Transverse colon (tissue), 4 donors: ENCODE results near the gene GRIN2C.

ENCODE experiments used
- POLR2A ChIP-seq: fragments of 450-650 bp; IDR thresholded peaks from one replicate; pipeline ENCODE4 v1.6.1; 2016; ENCODE audit warnings: antibody characterized with exemption, mild to moderate bottlenecking, moderate library complexity
- POLR2AphosphoS5 ChIP-seq, 3 donors: sonication (generic); formaldehyde crosslinking; IDR thresholded peaks; one replicate each; pipeline ENCODE4 v1.6.1; 2016; ENCODE audit warnings: antibody characterized with exemption in 3 of 3
- TF ChIP-seq, protein P1 (sequence below), 5 experiments: fragments of 200-600 bp in 3 of 5; fragments of 450-650 bp in 2 of 5; sonication (generic) in 3 of 5; IDR thresholded peaks; 1 replicate in 2 of 5; 2 replicates in 3 of 5; pipeline ENCODE4 v1.5.1; 2016 to 2017; ENCODE audit warnings: antibody characterized with exemption in 5 of 5, inconsistent platforms in 3 of 5, mild to moderate bottlenecking in 2 of 5, moderate library complexity in 1 of 5

DNA sequence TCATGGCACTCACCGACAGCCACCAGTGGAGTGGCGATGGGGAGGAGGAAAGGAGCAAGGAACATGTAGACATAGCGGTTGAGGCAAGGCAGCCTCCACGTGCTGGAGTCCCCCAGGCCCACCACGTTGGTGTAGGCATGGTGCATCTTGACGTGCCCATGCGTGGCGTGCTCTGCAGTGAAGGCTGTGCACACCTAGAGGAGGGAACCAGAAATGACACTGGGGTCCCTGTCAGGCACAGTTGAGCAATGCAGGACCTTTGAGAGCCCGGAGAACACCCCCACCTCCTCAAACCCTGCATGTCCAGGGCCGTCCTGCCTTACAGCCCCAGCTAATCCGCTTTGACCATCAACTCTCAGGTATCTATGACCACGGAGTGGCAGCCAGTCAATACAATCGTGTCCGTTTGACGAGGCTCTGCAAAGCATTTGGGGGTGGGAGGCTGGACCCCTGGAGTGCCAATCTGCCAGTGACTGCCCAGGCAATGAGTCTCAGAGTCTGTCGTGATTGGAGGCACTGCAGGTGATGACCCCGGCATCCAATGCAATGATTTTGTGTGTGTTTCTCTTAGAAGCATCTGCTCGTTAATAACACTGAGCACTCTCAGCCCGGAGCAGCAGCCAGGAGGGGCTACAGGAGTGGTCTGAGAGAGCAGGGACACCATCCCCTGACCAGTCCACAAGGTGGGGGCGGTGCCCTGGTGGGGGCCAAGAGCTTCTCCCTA is 23.0 kb upstream of the GRIN2C start:
- TF ChIP-seq, protein P1, sequence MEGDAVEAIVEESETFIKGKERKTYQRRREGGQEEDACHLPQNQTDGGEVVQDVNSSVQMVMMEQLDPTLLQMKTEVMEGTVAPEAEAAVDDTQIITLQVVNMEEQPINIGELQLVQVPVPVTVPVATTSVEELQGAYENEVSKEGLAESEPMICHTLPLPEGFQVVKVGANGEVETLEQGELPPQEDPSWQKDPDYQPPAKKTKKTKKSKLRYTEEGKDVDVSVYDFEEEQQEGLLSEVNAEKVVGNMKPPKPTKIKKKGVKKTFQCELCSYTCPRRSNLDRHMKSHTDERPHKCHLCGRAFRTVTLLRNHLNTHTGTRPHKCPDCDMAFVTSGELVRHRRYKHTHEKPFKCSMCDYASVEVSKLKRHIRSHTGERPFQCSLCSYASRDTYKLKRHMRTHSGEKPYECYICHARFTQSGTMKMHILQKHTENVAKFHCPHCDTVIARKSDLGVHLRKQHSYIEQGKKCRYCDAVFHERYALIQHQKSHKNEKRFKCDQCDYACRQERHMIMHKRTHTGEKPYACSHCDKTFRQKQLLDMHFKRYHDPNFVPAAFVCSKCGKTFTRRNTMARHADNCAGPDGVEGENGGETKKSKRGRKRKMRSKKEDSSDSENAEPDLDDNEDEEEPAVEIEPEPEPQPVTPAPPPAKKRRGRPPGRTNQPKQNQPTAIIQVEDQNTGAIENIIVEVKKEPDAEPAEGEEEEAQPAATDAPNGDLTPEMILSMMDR (IDR thresholded peaks at IDR 0.05), result no peak
- TF ChIP-seq POLR2AphosphoS5 (IDR thresholded peaks at IDR 0.05) (no peak), POLR2A (no peak)
